Endodermal cell (in vitro differentiated cells): ENCODE measurements around the gene ACAT2. TPM values are rescaled to one million over a fixed set of nuclear protein-coding genes. Genes with fewer than 3 reads are reported as not detected.
A peak's percentile ranks its signal among the peaks of the same experiment; 100 is the strongest.
"Not testable (repeated sequence)": the region's sequence is repeated elsewhere in the genome, so short reads cannot be mapped to it uniquely, and the experiment has no call there.

Experiments used
- DNase-seq: peaks from one replicate; pipeline ENCODE4 v3.0.0-alpha.2; 2017
- H3K27ac ChIP-seq: 2 replicates; pipeline ENCODE4 v1.5.1; 2013; ENCODE audit warnings: mild to moderate bottlenecking, low read depth, low read length, moderate library complexity
- H3K27me3 ChIP-seq: 2 replicates; pipeline ENCODE4 v1.6.1; 2013; ENCODE audit warnings: mild to moderate bottlenecking, low read length, moderate library complexity; ENCODE audit not compliant: insufficient read depth, control insufficient read depth, poor library complexity, severe bottlenecking
- H3K36me3 ChIP-seq: 2 replicates; pipeline ENCODE4 v1.7.0; 2013; ENCODE audit warnings: mild to moderate bottlenecking, low read length, moderate library complexity; ENCODE audit not compliant: control insufficient read depth, insufficient read depth
- H3K4me1 ChIP-seq: one replicate; pipeline ENCODE4 v1.7.0; 2013; ENCODE audit warnings: low read length; ENCODE audit not compliant: control insufficient read depth, insufficient read depth
- H3K4me3 ChIP-seq: 2 replicates; pipeline ENCODE4 v1.5.1; 2013; ENCODE audit warnings: mild to moderate bottlenecking, low read length, moderate library complexity
- H3K9ac ChIP-seq: 2 replicates; pipeline ENCODE4 v1.6.1; 2013; ENCODE audit warnings: mild to moderate bottlenecking, low read length, moderate library complexity; ENCODE audit not compliant: poor library complexity, severe bottlenecking; ENCODE audit errors: extremely low read depth
- H3K9me3 ChIP-seq: 2 replicates; pipeline ENCODE4 v1.6.1; 2013; ENCODE audit warnings: mild to moderate bottlenecking, low read length, moderate library complexity; ENCODE audit not compliant: control insufficient read depth
- H3K27ac Mint-ChIP-seq: 2 replicates; pipeline ENCODE4 v1.8.0; 2020; ENCODE audit warnings: mixed read lengths
- H3K27me3 Mint-ChIP-seq: 2 replicates; pipeline ENCODE4 v1.8.0; 2021; ENCODE audit warnings: mild to moderate bottlenecking, mixed read lengths; ENCODE audit not compliant: insufficient read depth
- H3K36me3 Mint-ChIP-seq: 2 replicates; pipeline ENCODE4 v1.8.0; 2020; ENCODE audit warnings: low read depth, mixed read lengths
- H3K4me1 Mint-ChIP-seq: 2 replicates; pipeline ENCODE4 v1.8.0; 2020; ENCODE audit warnings: mixed read lengths
- H3K4me3 Mint-ChIP-seq: 2 replicates; pipeline ENCODE4 v1.8.0; 2020; ENCODE audit warnings: mild to moderate bottlenecking, moderate library complexity, mixed read lengths
- H3K9me3 Mint-ChIP-seq: 2 replicates; pipeline ENCODE4 v1.8.0; 2020; ENCODE audit warnings: mild to moderate bottlenecking, mixed read lengths
- CTCF ChIP-seq: fragments of 200-600 bp; sonication (generic); conservative IDR thresholded peaks from 2 replicates; pipeline ENCODE4 v1.5.0; 2021; ENCODE audit warnings: antibody characterized with exemption, mild to moderate bottlenecking
- WGBS, 2 experiments: methylation state at CpG; one replicate each; pipeline versions ENCODE4 v1.1.5 to v1.1.7; 2013; ENCODE audit warnings: missing lambda C conversion rate in 2 of 2, mixed read lengths in 1 of 2; ENCODE audit not compliant: insufficient coverage in 1 of 2, insufficient read length in 1 of 2; 5-methylcytosine and 5-hydroxymethylcytosine counted together
- long read RNA-seq, 4 experiments: library from polyadenylated mRNA in 2 of 4; library from RNA in 1 of 4; library from capped mRNA in 1 of 4; stranded (forward) in 3 of 4; unstranded in 1 of 4; transcript quantifications; one replicate each; pipeline ENCODE4 v2.0.0, GENCODE V29; 2020 to 2021; ENCODE audit warnings: inconsistent platforms in 1 of 4
- polyA plus RNA-seq, 2 experiments: library from polyadenylated mRNA; stranded (reverse); fragments of 50-300 nt; gene quantifications; one replicate each; pipeline ENCODE4 v1.2.3, GENCODE V29; 2013
- total RNA-seq, 2 donors: library from RNA; stranded (reverse); fragmentation: NEBNext Ultra II Directional in 1 of 2; extraction: Animal tissue kit (Norgen Biotek cat#: 25700) in 1 of 2; gene quantifications; 2 replicates in 1 of 2; 3 replicates in 1 of 2; pipeline ENCODE4 v1.2.1, GENCODE V29; 2021

The ACAT2 gene
- 100 to 1,000 TPM; 108 to 147 TPM for total RNA-seq
- polyA plus RNA-seq (2013, experiment 1 of 2), result 161 TPM
- polyA plus RNA-seq (2013, experiment 2 of 2), result 165 TPM
- long read RNA-seq, experiment 1, transcript ACAT2-201 (9 exons, 3,180 nt), result major isoform, 49 of 76 reads
- long read RNA-seq, experiment 1, partial matches to known transcripts, result 19 of 76 reads
- long read RNA-seq, experiment 1, other reads (novel, unspliced or antisense), result 5 of 76 reads
- long read RNA-seq, experiment 2, transcript ACAT2-201 (9 exons, 3,180 nt), result major isoform, 197 of 223 reads
- long read RNA-seq, experiment 2, partial matches to known transcripts, result 9 of 223 reads
- long read RNA-seq, experiment 2, other reads (novel, unspliced or antisense), result 16 of 223 reads
- long read RNA-seq, experiment 3, transcript ACAT2-201 (9 exons, 3,180 nt), result major isoform, 680 of 752 reads
- long read RNA-seq, experiment 3, partial matches to known transcripts, result 26 of 752 reads
- long read RNA-seq, experiment 3, other reads (novel, unspliced or antisense), result 46 of 752 reads
- long read RNA-seq, experiment 4, transcript ACAT2-201 (9 exons, 3,180 nt), result major isoform, 249 of 349 reads
- long read RNA-seq, experiment 4, transcript ACAT2-203 (4 exons, 1,641 nt), result minor isoform, 11 of 349 reads
- long read RNA-seq, experiment 4, partial matches to known transcripts, result 60 of 349 reads
- long read RNA-seq, experiment 4, other reads (novel, unspliced or antisense), result 29 of 349 reads

GRCh38 chr6:159761873-159762680 lies at the start of gene ACAT2:
Gene ACAT2, plus strand, starts transcription at chr6:159762045. Its CDS starts 43 bp downstream, at chr6:159762088.
- no peaks in the 10 kb centered on the region for H3K9me3 Mint-ChIP-seq
- peaks cover 21% of the 10 kb centered on the region for H3K4me1 Mint-ChIP-seq
- TF ChIP-seq CTCF, result no peak
- H3K27me3 Mint-ChIP-seq, result no peaks in the 10 kb centered on the region
- Histone ChIP-seq H3K27ac (peak within 1 kb of the TSS; percentile 98), H3K4me1 (peaks cover 4% of the 10 kb centered on the region), H3K36me3 (peaks cover 72% of the 10 kb centered on the region), H3K27me3 (no peaks in the 10 kb centered on the region), H3K9me3 (no peaks in the 10 kb centered on the region), H3K9ac (peak within 1 kb of the TSS; percentile 45), H3K4me3 (peak within 1 kb of the TSS; percentile 82)
- DNase-seq, result peak; percentile 98
- peaks cover 51% of the 10 kb centered on the region for H3K36me3 Mint-ChIP-seq
- H3K4me3 Mint-ChIP-seq, result peak within 1 kb of the TSS; percentile 87
- H3K27ac Mint-ChIP-seq, result peak within 1 kb of the TSS; percentile 96
- WGBS, 2 experiments, result 26 to 39% methylated on average over 31 to 76 of the region's 76 CpGs

- not testable (repeated sequence) for H3K36me3 ChIP-seq, H3K36me3 Mint-ChIP-seq
- 90 to 100% methylated on average over 2 to 3 of the region's 3 CpGs for WGBS, 2 experiments
These were observed 49.5 kb upstream of the ACAT2 start for GRCh38 chr6:159712389-159712788.

GRCh38 chr6:159713984-159714383 lies 47.9 kb upstream of the ACAT2 start:
- WGBS, 2 experiments, result 91 to 95% methylated on average over 7 of the region's 7 CpGs
- Mint-ChIP-seq H3K4me3 (no peak overlapping the region), H3K27ac (no peak overlapping the region), H3K9me3 (no peaks in the 10 kb centered on the region), H3K4me1 (peaks cover 5% of the 10 kb centered on the region), H3K27me3 (peaks cover 2% of the 10 kb centered on the region), H3K36me3 (no peaks in the 10 kb centered on the region)
- no peak for DNase-seq
- Histone ChIP-seq H3K27ac (no peak overlapping the region), H3K4me3 (no peak overlapping the region), H3K4me1 (no peaks in the 10 kb centered on the region), H3K9me3 (no peaks in the 10 kb centered on the region), H3K27me3 (no peaks in the 10 kb centered on the region), H3K36me3 (peaks cover 8% of the 10 kb centered on the region), H3K9ac (no peak overlapping the region)
- no peak for TF ChIP-seq CTCF

More at GRCh38 chr6:159712389-159712788, 49.5 kb upstream of the ACAT2 start:
- not testable (repeated sequence) for H3K4me1 ChIP-seq, H3K9ac ChIP-seq, H3K27ac Mint-ChIP-seq, DNase-seq, H3K9me3 ChIP-seq, H3K27me3 Mint-ChIP-seq, H3K9me3 Mint-ChIP-seq, H3K27ac ChIP-seq, H3K4me3 Mint-ChIP-seq, H3K27me3 ChIP-seq, H3K4me1 Mint-ChIP-seq, H3K4me3 ChIP-seq
